Caco-2 (cell line): Measurements from ENCODE around the gene RAB6B. TPM values are rescaled to one million over a fixed set of nuclear protein-coding genes. Genes with fewer than 3 reads are reported as not detected.

Experiments used
- BruUV-seq: library from RNA; stranded (reverse); fragments of 400-500 nt; replicated peaks from 2 replicates; lab custom pipeline; 2021; lab: Mats Ljungman, UMichigan
- CTCF ChIA-PET: fragments of 300-600 bp; sonication (Branson Sonifier 250); formaldehyde crosslinking; loops from one replicate; lab custom pipeline; 2022; ENCODE audit warnings: antibody characterized with exemption; lab: Charles Lee
- POLR2A ChIA-PET: fragments of 300-600 bp; sonication (Branson Sonifier 250); formaldehyde crosslinking; loops from one replicate; lab custom pipeline; 2022; ENCODE audit warnings: antibody characterized with exemption; lab: Charles Lee
- DNase-seq, 2 experiments: peaks; one replicate each; pipeline versions ENCODE4 v3.0.0 to v3.0.0-alpha.2; 2020 to 2022
- H3K27me3 ChIP-seq: replicated peaks from 2 replicates; pipeline ENCODE4 v1.6.0; 2011; ENCODE audit warnings: low read length; ENCODE audit not compliant: control insufficient read depth, insufficient read depth
- H3K36me3 ChIP-seq: 2 replicates; pipeline ENCODE4 v1.5.1; 2011; ENCODE audit warnings: low read length; ENCODE audit not compliant: control insufficient read depth, insufficient read depth
- H3K4me1 ChIP-seq: fragments of 250-450 bp; sonication (Bioruptor Pico); 2 replicates; pipeline ENCODE4 v1.5.1; 2020; ENCODE audit warnings: mild to moderate bottlenecking
- H3K4me3 ChIP-seq: 2 replicates; pipeline ENCODE4 v1.5.1; 2011; ENCODE audit warnings: low read depth, mild to moderate bottlenecking, control low read depth, low read length
- H3K9me3 ChIP-seq: fragments of 250-450 bp; sonication (Bioruptor Pico); 2 replicates; pipeline ENCODE4 v1.5.1; 2020; ENCODE audit warnings: mild to moderate bottlenecking, moderate library complexity
- H3K27ac Mint-ChIP-seq: one replicate; pipeline ENCODE4 v1.8.0; 2022; ENCODE audit warnings: mixed read lengths; ENCODE audit not compliant: unreplicated experiment
- H3K27me3 Mint-ChIP-seq: one replicate; pipeline ENCODE4 v1.8.0; 2022; ENCODE audit warnings: mixed read lengths; ENCODE audit not compliant: insufficient read depth, unreplicated experiment
- H3K36me3 Mint-ChIP-seq: one replicate; pipeline ENCODE4 v1.8.0; 2022; ENCODE audit warnings: mild to moderate bottlenecking, mixed read lengths; ENCODE audit not compliant: insufficient read depth, unreplicated experiment
- H3K4me1 Mint-ChIP-seq: one replicate; pipeline ENCODE4 v1.8.0; 2022; ENCODE audit warnings: low read depth, mixed read lengths; ENCODE audit not compliant: unreplicated experiment
- H3K4me3 Mint-ChIP-seq: one replicate; pipeline ENCODE4 v1.8.0; 2022; ENCODE audit warnings: mild to moderate bottlenecking, moderate library complexity, mixed read lengths; ENCODE audit not compliant: unreplicated experiment
- H3K9me3 Mint-ChIP-seq: one replicate; pipeline ENCODE4 v1.8.0; 2022; ENCODE audit warnings: mixed read lengths; ENCODE audit not compliant: unreplicated experiment
- intact Hi-C: fragments of 100-400 bp; cut with micrococcal nuclease; formaldehyde crosslinking; loops from one replicate; pipeline ENCODE4 v1.10.0; 2022; ENCODE audit not compliant: unreplicated experiment
- total RNA-seq: library from RNA; stranded (reverse); gene quantifications from 2 replicates; pipeline ENCODE4 v1.2.3, GENCODE V29; 2022
- TF ChIP-seq, protein P1 (sequence below), 2 experiments: fragments of 200-600 bp in 1 of 2; IDR thresholded peaks; 1 replicate in 1 of 2; 2 replicates in 1 of 2; pipeline versions ENCODE4 v1.5.1 to v1.8.0; 2011 to 2022; ENCODE audit warnings: antibody characterized with exemption in 1 of 2, control low read depth in 1 of 2, inconsistent platforms in 1 of 2, low read depth in 1 of 2, low read length in 1 of 2, mild to moderate bottlenecking in 1 of 2, moderate library complexity in 1 of 2; ENCODE audit not compliant: insufficient read depth in 1 of 2, severe bottlenecking in 1 of 2, unreplicated experiment in 1 of 2

The RAB6B gene
- total RNA-seq, 1 experiment from 2014 or later, result 3.2 TPM

DNA sequence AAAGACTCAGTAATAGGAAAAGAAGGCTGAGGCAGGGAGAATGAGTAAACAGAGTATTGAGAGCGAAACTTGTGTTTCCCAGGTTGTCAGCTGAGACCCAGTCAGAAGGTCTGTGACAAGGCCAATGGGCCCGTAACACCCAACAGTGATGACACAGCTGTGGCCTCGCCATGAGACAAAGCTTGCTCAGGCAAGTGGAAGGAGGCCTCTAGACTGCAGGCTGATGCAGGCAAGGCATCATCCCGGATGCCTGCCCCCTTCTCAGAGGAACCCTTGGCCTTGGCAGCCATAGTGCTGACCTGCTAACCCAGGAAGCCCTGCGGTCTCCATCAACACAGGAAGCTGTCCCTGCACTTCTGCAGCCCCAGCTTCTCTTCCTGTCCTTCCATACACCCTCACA, 15.4 kb downstream of the RAB6B start:
- ChIA-PET CTCF (no interaction called here), POLR2A (no interaction called here)
- 0 out of 2 replicates have a peak, but pooled peaks cover 7% of the 10 kb centered on the region for H3K4me1 ChIP-seq
- no peaks in the 10 kb centered on the region for H3K9me3 Mint-ChIP-seq
- H3K36me3 Mint-ChIP-seq, result no peaks in the 10 kb centered on the region
- H3K27me3 Mint-ChIP-seq, result no peaks in the 10 kb centered on the region
- H3K4me3 ChIP-seq, result no peak overlapping the region
- TF ChIP-seq, protein P1, sequence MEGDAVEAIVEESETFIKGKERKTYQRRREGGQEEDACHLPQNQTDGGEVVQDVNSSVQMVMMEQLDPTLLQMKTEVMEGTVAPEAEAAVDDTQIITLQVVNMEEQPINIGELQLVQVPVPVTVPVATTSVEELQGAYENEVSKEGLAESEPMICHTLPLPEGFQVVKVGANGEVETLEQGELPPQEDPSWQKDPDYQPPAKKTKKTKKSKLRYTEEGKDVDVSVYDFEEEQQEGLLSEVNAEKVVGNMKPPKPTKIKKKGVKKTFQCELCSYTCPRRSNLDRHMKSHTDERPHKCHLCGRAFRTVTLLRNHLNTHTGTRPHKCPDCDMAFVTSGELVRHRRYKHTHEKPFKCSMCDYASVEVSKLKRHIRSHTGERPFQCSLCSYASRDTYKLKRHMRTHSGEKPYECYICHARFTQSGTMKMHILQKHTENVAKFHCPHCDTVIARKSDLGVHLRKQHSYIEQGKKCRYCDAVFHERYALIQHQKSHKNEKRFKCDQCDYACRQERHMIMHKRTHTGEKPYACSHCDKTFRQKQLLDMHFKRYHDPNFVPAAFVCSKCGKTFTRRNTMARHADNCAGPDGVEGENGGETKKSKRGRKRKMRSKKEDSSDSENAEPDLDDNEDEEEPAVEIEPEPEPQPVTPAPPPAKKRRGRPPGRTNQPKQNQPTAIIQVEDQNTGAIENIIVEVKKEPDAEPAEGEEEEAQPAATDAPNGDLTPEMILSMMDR (IDR thresholded peaks at IDR 0.05; ENCODE audit: insufficient read depth in 1 of 2, low read depth in 1 of 2, low read length in 1 of 2, severe bottlenecking in 1 of 2, unreplicated experiment in 1 of 2), result no peak
- no peaks in the 10 kb centered on the region for H3K27me3 ChIP-seq
- no peaks in the 10 kb centered on the region for H3K4me1 Mint-ChIP-seq
- H3K27ac Mint-ChIP-seq, result no peak overlapping the region
- no peak for DNase-seq
- intact Hi-C loops, result no loop called here
- H3K4me3 Mint-ChIP-seq, result no peak overlapping the region
- BruUV-seq, result no TSS peak
- H3K9me3 ChIP-seq, result no peaks in the 10 kb centered on the region
- no peaks in the 10 kb centered on the region for H3K36me3 ChIP-seq

DNA sequence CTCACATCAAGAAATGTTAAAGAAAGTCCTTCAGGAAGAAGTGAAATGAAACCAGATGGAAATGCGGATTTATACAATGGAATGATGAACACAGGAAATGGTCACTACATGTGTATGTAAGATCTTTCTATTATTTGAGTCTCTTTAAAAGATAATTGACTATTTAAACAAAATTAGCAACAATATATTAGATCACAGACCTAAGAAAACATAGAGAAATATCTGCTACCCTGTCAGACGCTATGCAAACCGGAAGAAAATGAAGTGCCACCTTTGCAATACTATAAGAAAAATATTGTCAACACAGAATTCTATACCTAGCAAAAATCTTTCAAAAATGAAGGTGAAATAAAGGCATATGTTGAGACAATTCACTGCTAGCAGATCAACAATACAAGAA, 17.2 kb downstream of the RAB6B start:
- H3K36me3 Mint-ChIP-seq, result no peaks in the 10 kb centered on the region
- BruUV-seq, result no TSS peak
- Histone ChIP-seq H3K9me3 (no peaks in the 10 kb centered on the region), H3K4me3 (no peak overlapping the region), H3K4me1 (0 out of 2 replicates have a peak, but pooled peaks cover 7% of the 10 kb centered on the region), H3K27me3 (no peaks in the 10 kb centered on the region), H3K36me3 (no peaks in the 10 kb centered on the region)
- H3K9me3 Mint-ChIP-seq, result no peaks in the 10 kb centered on the region
- no peaks in the 10 kb centered on the region for H3K4me1 Mint-ChIP-seq
- POLR2A ChIA-PET, result no interaction called here
- CTCF ChIA-PET, result no interaction called here
- DNase-seq, result no peak
- no peak overlapping the region for H3K27ac Mint-ChIP-seq
- intact Hi-C loops, result no loop called here
- TF ChIP-seq, protein P1 (IDR thresholded peaks at IDR 0.05; ENCODE audit: insufficient read depth in 1 of 2, low read depth in 1 of 2, low read length in 1 of 2, severe bottlenecking in 1 of 2, unreplicated experiment in 1 of 2), result no peak
- no peak overlapping the region for H3K4me3 Mint-ChIP-seq
- H3K27me3 Mint-ChIP-seq, result peaks cover 2% of the 10 kb centered on the region

DNA sequence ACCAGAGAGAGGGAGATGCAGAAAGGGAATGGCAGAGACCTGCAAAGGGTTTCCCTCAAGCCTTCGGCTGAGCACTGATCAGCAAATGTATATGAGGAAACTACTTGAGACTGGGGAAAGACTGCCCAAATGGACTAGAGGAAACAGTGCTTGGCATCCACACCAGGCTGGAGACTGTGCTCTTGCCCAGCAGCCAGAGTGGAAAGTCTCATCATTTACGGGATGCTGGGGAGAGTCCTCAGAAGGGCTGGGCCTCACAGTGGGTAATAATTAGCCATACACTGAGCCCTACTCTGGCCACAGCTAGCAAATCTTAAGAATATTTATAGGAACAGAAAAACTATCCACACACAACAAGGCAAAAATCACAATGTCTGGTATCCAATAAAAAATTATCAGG, 18.5 kb downstream of the RAB6B start:
- H3K9me3 Mint-ChIP-seq, result no peaks in the 10 kb centered on the region
- no peak for DNase-seq
- Histone ChIP-seq H3K9me3 (no peaks in the 10 kb centered on the region), H3K36me3 (no peaks in the 10 kb centered on the region), H3K4me1 (0 out of 2 replicates have a peak, but pooled peaks cover 4% of the 10 kb centered on the region), H3K27me3 (no peaks in the 10 kb centered on the region; the same call in 1 of the 2 replicates), H3K4me3 (no peak overlapping the region)
- H3K4me1 Mint-ChIP-seq, result no peaks in the 10 kb centered on the region
- H3K4me3 Mint-ChIP-seq, result no peak overlapping the region
- peaks cover 2% of the 10 kb centered on the region for H3K27me3 Mint-ChIP-seq
- TF ChIP-seq, protein P1 (IDR thresholded peaks at IDR 0.05; ENCODE audit: insufficient read depth in 1 of 2, low read depth in 1 of 2, low read length in 1 of 2, severe bottlenecking in 1 of 2, unreplicated experiment in 1 of 2), result no peak
- no peaks in the 10 kb centered on the region for H3K36me3 Mint-ChIP-seq
- no TSS peak for BruUV-seq
- CTCF ChIA-PET, result no interaction called here
- POLR2A ChIA-PET, result no interaction called here
- intact Hi-C loops, result no loop called here
- no peak overlapping the region for H3K27ac Mint-ChIP-seq
